HG02588 (cell line): Measurements from ENCODE around the gene PLEKHG4B.
"Not testable (repeated sequence)": the region's sequence is repeated elsewhere in the genome, so short reads cannot be mapped to it uniquely, and the experiment has no call there.

ENCODE experiments used
- ATAC-seq: cut with Tn5 transposase; IDR thresholded peaks from one replicate; pipeline ENCODE4 v1.9.1; 2021; ENCODE audit warnings: mild to moderate bottlenecking, moderate library complexity; ENCODE audit not compliant: unreplicated experiment

PLEKHG4B gene

DNA sequence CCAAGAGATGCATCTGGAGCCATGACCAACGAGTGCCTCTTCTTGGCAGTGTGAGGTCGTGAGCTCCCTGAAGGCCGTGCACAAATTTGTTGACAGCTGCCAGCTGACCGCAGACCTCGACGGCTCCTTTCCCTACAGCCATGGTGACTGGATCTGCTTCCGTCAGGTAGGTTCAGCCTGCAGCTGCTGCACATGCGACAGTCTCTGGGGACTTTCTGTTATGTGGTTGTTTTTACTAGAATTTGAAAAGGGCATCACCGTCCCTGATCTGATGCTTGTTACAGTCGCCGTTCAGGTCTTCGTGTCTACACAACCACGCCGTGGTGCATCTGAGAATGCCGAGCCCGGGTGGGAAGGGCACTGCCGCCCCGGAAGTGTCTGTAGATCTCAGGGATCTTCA lies 62.9 kb downstream of the PLEKHG4B start:
- ATAC-seq = no peak

GRCh38 chr5:155651-156410 lies 63.9 kb downstream of the PLEKHG4B start:
- no peak for ATAC-seq

DNA sequence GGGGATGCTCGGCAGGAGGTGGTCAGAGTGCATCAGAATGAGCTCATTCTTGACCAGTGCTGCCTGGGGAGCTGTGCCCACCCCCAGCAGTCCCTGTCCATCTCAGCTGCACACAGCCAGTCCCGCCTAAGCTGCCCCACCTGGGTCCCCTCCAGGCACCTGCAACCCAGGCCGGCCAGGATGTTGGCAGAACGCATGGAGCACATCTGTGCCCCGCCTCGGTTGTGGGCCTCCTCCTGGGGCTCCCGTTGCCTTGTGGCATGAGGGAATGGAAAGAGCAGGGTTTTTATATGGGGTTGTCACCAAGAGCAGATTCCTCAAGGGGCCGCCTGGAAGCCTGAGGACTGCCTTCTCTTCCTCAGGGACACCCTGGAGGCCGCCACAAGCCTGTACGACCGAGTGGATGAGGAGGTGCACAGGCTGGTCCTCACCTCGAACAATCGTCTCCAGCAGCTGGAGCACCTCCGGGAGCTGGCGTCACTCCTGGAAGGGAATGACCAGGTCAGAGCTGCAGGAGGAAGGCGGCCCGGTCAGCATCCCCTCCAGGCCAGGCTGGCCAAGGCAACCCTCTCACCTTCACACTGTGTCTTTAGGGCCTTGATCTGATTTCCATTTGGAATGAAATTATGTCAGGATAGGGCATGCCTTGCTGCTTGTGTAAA lies 64.6 kb downstream of the PLEKHG4B start:
- ATAC-seq = no peak

- no peak for ATAC-seq
Measured at GRCh38 chr5:157126-157715, 65.3 kb downstream of the PLEKHG4B start.

DNA sequence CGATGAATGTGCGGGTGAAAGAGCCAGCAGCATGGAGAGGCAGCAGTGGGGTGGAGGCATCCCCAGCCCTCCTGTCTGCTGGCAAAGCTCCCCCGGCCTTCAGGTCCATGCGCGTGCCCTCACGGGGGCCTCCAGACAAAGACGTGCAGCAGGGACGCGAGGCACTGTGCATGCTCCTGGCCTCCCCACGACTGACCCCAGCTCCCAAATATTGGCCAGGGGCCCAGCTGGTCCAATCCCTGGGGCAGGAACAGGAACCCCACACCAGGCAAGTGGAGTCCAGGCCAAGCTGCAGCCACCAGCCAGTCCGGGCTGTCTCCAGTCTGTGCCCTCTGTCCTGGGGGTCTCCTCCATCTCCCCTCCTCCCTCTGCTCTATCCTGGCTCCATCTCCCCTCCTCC lies 65.8 kb downstream of the PLEKHG4B start:
- ATAC-seq = no peak

GRCh38 chr5:158807-159447 lies 67.0 kb downstream of the PLEKHG4B start:
- ATAC-seq = no peak

DNA sequence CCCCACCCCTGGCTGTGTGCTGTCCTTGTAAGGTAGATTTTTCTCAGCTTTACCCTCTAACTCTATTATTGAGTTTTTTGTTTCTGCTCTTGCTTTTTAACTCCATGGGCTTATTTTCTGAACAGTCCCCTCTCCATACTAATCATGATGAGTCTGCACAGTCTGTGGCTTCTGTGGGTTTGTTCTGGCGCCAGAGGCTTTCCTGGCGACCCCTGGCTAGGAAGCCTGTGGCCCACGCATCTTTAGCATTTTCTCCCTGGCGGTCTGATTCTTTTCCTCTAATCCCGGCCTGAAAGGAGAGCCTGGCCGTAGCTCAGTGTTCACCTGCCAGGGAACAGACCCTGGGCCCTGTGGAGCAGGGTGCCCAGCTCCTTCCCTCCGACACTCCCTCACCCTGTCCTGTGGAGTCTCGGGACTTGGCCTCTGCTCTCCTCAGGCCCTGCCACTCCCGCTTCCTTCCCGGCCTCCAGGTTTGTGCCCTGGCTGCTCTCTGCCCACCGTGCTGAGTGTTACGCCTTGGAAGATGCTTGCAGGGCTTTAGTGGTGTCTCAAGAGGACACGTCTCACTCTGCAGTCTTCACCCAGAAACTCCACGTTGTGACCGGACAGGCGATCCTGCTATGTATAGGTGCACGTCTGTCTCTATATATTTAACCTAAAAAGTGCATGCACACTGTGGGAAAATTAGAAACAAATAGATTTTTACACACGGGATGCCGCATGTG lies 67.6 kb downstream of the PLEKHG4B start:
- ATAC-seq = no peak

GRCh38 chr5:160173-160510 lies 68.2 kb downstream of the PLEKHG4B start:
- ATAC-seq = no peak

GRCh38 chr5:160921-161802 lies 69.2 kb downstream of the PLEKHG4B start:
- no peak for ATAC-seq

GRCh38 chr5:161803-162110 lies 69.8 kb downstream of the PLEKHG4B start:
- no peak for ATAC-seq

GRCh38 chr5:162190-162564 lies 70.2 kb downstream of the PLEKHG4B start:
- ATAC-seq = no peak

DNA sequence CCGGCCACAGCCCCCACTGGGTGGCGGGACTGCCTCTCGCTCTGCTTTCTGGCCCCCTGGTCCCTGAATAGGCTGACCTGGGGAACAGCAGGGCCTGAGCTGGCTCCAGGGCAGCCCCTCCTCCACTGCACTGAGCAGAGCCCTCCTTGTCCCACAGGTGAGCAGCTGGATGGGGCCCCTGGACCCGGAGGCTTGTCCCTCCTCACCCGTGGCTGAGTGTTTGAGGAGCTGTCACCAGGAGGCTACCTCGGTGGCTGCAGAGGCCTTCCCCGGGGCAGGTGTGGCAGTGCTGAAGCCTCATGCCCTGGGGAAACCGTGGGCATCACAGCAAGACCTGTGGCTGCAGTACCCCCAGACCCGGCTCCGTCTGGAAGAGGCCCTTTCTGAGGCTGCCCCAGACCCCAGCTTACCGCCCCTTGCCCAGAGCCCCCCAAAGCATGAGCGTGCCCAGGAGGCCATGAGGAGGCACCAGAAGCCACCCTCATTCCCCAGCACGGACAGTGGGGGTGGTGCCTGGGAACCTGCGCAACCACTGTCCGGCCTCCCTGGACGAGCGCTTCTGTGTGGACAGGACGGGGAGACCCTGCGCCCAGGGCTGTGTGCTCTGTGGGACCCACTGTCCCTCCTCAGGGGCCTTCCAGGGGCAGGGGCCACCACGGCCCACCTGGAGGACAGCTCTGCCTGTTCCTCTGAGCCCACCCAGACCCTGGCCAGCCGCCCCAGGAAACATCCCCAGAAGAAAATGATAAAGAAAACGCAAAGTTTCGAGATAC lies 70.8 kb downstream of the PLEKHG4B start:
- ATAC-seq = no peak

- no peak for ATAC-seq
Measured at GRCh38 chr5:163338-163620, 71.3 kb downstream of the PLEKHG4B start.

- ATAC-seq = no peak
Measured at GRCh38 chr5:163841-164240, 71.9 kb downstream of the PLEKHG4B start.

- ATAC-seq = no peak
Measured at GRCh38 chr5:164244-164643, 72.3 kb downstream of the PLEKHG4B start.

GRCh38 chr5:164783-165182 lies 72.8 kb downstream of the PLEKHG4B start:
- not testable (repeated sequence) for ATAC-seq

- no peak for ATAC-seq
Measured at GRCh38 chr5:166441-167372, 74.7 kb downstream of the PLEKHG4B start.

- no peak for ATAC-seq
Measured at GRCh38 chr5:167511-167910, 75.5 kb downstream of the PLEKHG4B start.
